Measurements from ENCODE around the gene BCKDHA. TPM values are rescaled to one million over a fixed set of nuclear protein-coding genes. Genes with fewer than 3 reads are reported as not detected.
"Not testable (repeated sequence)": the region's sequence is repeated elsewhere in the genome, so short reads cannot be mapped to it uniquely, and the experiment has no call there.

BCKDHA gene
- total RNA-seq, 2 experiments from 2014 or later: 21.3 to 28.0 TPM

GRCh38 chr19:41381536-41381935 is 16.1 kb upstream of the BCKDHA start:
- H3K9me3 Mint-ChIP-seq, H3K27ac Mint-ChIP-seq, H3K27me3 Mint-ChIP-seq, DNase-seq, H3K4me3 Mint-ChIP-seq: not testable (repeated sequence)
- H3K4me1 Mint-ChIP-seq: peaks cover 13% of the 10 kb centered on the region
- peaks cover 11% of the 10 kb centered on the region for H3K36me3 Mint-ChIP-seq

- DNase-seq: no peak
- H3K4me3 Mint-ChIP-seq: no peak overlapping the region
- H3K27ac Mint-ChIP-seq: no peak overlapping the region
- no peaks in the 10 kb centered on the region for H3K27me3 Mint-ChIP-seq
- peaks cover 11% of the 10 kb centered on the region for H3K36me3 Mint-ChIP-seq
- no peaks in the 10 kb centered on the region for H3K4me1 Mint-ChIP-seq
- H3K9me3 Mint-ChIP-seq: no peaks in the 10 kb centered on the region
Measured at GRCh38 chr19:41384351-41384750, 13.3 kb upstream of the BCKDHA start.

- Mint-ChIP-seq H3K4me1 (no peaks in the 10 kb centered on the region), H3K27ac (no peak overlapping the region), H3K4me3 (no peak overlapping the region), H3K27me3 (no peaks in the 10 kb centered on the region), H3K9me3 (no peaks in the 10 kb centered on the region), H3K36me3 (peaks cover 14% of the 10 kb centered on the region)
- no peak for DNase-seq
Measured at GRCh38 chr19:41386442-41386841, 11.2 kb upstream of the BCKDHA start.

- no peak for DNase-seq
- Mint-ChIP-seq H3K36me3 (peaks cover 12% of the 10 kb centered on the region), H3K27me3 (no peaks in the 10 kb centered on the region), H3K4me1 (peaks cover 15% of the 10 kb centered on the region), H3K9me3 (no peaks in the 10 kb centered on the region), H3K27ac (no peak overlapping the region), H3K4me3 (no peak overlapping the region)
Measured at GRCh38 chr19:41391618-41392017, 6.0 kb upstream of the BCKDHA start.

GRCh38 chr19:41392775-41393174 is 4.8 kb upstream of the BCKDHA start:
- Mint-ChIP-seq H3K27me3 (no peaks in the 10 kb centered on the region), H3K9me3 (no peaks in the 10 kb centered on the region), H3K4me1 (peaks cover 17% of the 10 kb centered on the region), H3K4me3 (no peak overlapping the region), H3K36me3 (peaks cover 12% of the 10 kb centered on the region), H3K27ac (no peak overlapping the region)
- DNase-seq: no peak

DNA sequence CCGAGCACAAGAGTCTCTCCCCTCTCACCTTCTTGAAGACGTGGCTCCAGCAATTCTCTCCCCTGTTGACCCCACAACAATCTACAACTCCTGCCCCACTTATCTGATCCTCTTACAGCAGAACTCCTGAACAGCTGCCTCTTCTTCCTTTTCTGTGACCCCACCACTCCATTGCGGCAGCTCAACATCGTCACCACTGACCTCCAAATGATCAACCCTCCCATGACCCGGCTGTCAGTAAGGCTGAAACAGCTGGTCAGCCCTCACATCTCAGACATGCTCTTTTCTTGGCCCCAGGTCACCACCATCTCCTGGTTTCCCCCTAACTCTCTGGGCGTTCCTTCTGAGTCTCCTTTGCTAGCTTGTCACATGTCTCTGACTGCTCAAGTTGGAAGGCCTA is 2.3 kb upstream of the BCKDHA start:
- no peak for DNase-seq
- H3K36me3 Mint-ChIP-seq: peaks cover 9% of the 10 kb centered on the region
- H3K27ac Mint-ChIP-seq: peak overlapping the region; percentile 26
- H3K27me3 Mint-ChIP-seq: no peaks in the 10 kb centered on the region
- H3K4me1 Mint-ChIP-seq: peaks cover 33% of the 10 kb centered on the region
- H3K9me3 Mint-ChIP-seq: no peaks in the 10 kb centered on the region
- H3K4me3 Mint-ChIP-seq: peak overlapping the region; percentile 98

- H3K4me3 Mint-ChIP-seq: peak overlapping the region; percentile 98
- no peaks in the 10 kb centered on the region for H3K9me3 Mint-ChIP-seq
- DNase-seq: no peak
- H3K4me1 Mint-ChIP-seq: peaks cover 42% of the 10 kb centered on the region
- H3K27me3 Mint-ChIP-seq: no peaks in the 10 kb centered on the region
- H3K27ac Mint-ChIP-seq: peak overlapping the region; percentile 99
- peaks cover 15% of the 10 kb centered on the region for H3K36me3 Mint-ChIP-seq
Measured at GRCh38 chr19:41398050-41398418, 416 bp downstream of the BCKDHA start.

DNA sequence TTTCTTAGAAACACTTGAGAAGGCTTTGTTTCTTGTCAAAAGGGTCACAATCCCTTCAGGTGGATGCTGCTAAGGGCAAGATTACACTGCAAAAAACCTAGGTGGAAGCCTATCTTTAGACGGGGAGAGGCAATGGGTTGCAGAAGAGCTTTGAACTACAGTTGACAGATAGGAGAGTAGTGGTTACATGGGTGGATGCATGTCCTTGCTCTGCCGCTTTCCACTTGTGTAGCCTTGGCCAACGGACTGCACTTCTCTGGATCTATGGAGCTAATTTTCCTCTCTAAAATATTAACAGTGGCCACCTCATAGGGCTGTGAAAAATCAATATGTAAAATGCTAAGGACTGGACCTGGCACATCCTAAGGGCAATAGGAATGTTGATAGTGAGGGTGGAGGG is 980 bp downstream of the BCKDHA start:
- Mint-ChIP-seq H3K27me3 (no peaks in the 10 kb centered on the region), H3K27ac (peak overlapping the region; percentile 99), H3K36me3 (peaks cover 17% of the 10 kb centered on the region), H3K9me3 (no peaks in the 10 kb centered on the region), H3K4me1 (peaks cover 43% of the 10 kb centered on the region), H3K4me3 (peak overlapping the region; percentile 98)
- DNase-seq: no peak

GRCh38 chr19:41399091-41399490 is 1.5 kb downstream of the BCKDHA start:
- no peak overlapping the region for H3K27ac Mint-ChIP-seq

DNA sequence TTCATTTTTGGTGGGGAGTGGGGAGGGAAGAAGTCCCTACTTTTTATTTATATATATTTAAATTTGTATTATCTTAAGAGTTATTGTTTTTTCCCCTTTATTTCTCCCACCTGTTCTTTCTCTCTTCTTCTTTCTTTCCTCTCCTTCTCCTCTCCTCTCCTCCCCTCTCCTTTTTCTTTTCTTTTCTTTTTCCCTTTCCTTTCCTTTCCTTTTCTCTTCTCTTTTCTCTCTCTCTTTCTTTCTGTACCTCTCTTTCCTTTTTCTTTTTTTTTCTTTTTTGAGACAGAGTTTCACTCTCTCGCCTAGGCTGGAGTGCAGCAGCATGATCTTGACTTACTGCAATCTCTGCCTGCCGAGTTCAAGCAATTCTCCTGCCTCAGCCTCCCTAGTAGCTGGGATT is 1.9 kb downstream of the BCKDHA start:
- Mint-ChIP-seq H3K4me1 (peaks cover 43% of the 10 kb centered on the region), H3K27ac (no peak overlapping the region), H3K36me3 (peaks cover 17% of the 10 kb centered on the region), H3K27me3 (no peaks in the 10 kb centered on the region), H3K4me3 (peak overlapping the region; percentile 39), H3K9me3 (no peaks in the 10 kb centered on the region)
- DNase-seq: no peak

More at GRCh38 chr19:41399091-41399490, 1.5 kb downstream of the BCKDHA start:
- Mint-ChIP-seq H3K4me1 (peaks cover 43% of the 10 kb centered on the region), H3K9me3 (no peaks in the 10 kb centered on the region), H3K36me3 (peaks cover 17% of the 10 kb centered on the region), H3K4me3 (peak overlapping the region; percentile 98), H3K27me3 (no peaks in the 10 kb centered on the region)
- no peak for DNase-seq

GRCh38 chr19:41401483-41401882 is 3.9 kb downstream of the BCKDHA start:
- Mint-ChIP-seq H3K4me3 (no peak overlapping the region), H3K27ac (no peak overlapping the region), H3K36me3 (peaks cover 10% of the 10 kb centered on the region), H3K4me1 (peaks cover 29% of the 10 kb centered on the region), H3K9me3 (no peaks in the 10 kb centered on the region), H3K27me3 (no peaks in the 10 kb centered on the region)
- DNase-seq: no peak

GRCh38 chr19:41402010-41402409 is 4.4 kb downstream of the BCKDHA start:
- Mint-ChIP-seq H3K27me3 (no peaks in the 10 kb centered on the region), H3K27ac (no peak overlapping the region), H3K4me3 (no peak overlapping the region), H3K9me3 (no peaks in the 10 kb centered on the region), H3K36me3 (peaks cover 10% of the 10 kb centered on the region), H3K4me1 (peaks cover 28% of the 10 kb centered on the region)
- DNase-seq: no peak

GRCh38 chr19:41403181-41403970 is 5.8 kb downstream of the BCKDHA start:
- H3K9me3 Mint-ChIP-seq: no peaks in the 10 kb centered on the region
- H3K27me3 Mint-ChIP-seq: no peaks in the 10 kb centered on the region
- H3K36me3 Mint-ChIP-seq: peaks cover 10% of the 10 kb centered on the region
- H3K4me1 Mint-ChIP-seq: peaks cover 22% of the 10 kb centered on the region
- H3K4me3 Mint-ChIP-seq: no peak overlapping the region
- no peak for DNase-seq
- H3K27ac Mint-ChIP-seq: no peak overlapping the region

DNA sequence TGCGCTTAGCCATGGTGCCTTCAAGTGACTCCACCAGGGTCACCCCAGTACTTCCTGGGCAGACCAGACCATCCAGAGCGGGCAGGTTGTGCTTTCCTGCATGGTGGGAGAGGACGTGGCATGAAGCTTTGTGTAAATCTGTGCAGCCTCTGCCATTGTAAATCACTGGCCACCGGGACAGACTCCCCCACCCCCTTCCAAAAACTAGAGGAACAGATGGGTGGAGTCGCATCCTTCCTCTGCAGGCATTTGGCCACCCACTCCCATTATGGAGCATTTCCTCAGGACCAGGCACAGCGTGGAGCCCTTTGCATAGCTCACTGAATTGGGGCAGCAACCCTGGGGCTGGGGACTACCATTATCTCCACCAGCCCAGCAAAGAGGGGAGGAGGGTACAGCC is 8.2 kb downstream of the BCKDHA start:
- Mint-ChIP-seq H3K4me1 (peaks cover 18% of the 10 kb centered on the region), H3K27ac (no peak overlapping the region), H3K27me3 (no peaks in the 10 kb centered on the region), H3K9me3 (no peaks in the 10 kb centered on the region), H3K36me3 (peaks cover 10% of the 10 kb centered on the region), H3K4me3 (no peak overlapping the region)
- no peak for DNase-seq

GRCh38 chr19:41407271-41407670 is 9.7 kb downstream of the BCKDHA start:
- Mint-ChIP-seq H3K27me3 (no peaks in the 10 kb centered on the region), H3K4me1 (peaks cover 12% of the 10 kb centered on the region), H3K36me3 (peaks cover 7% of the 10 kb centered on the region), H3K9me3 (no peaks in the 10 kb centered on the region), H3K27ac (no peak overlapping the region), H3K4me3 (no peak overlapping the region)
- DNase-seq: no peak

GRCh38 chr19:41408256-41408655 is 10.6 kb downstream of the BCKDHA start:
- Mint-ChIP-seq H3K27ac (no peak overlapping the region), H3K27me3 (no peaks in the 10 kb centered on the region), H3K4me3 (no peak overlapping the region), H3K4me1 (peaks cover 9% of the 10 kb centered on the region), H3K9me3 (no peaks in the 10 kb centered on the region), H3K36me3 (peaks cover 5% of the 10 kb centered on the region)
- DNase-seq: no peak
